GM19351 (cell line): ENCODE results near the gene TMEM269.

Experiments
- ATAC-seq: cut with Tn5 transposase; IDR thresholded peaks from one replicate; pipeline ENCODE4 v1.9.1; 2021; ENCODE audit warnings: mild to moderate bottlenecking, moderate library complexity; ENCODE audit not compliant: unreplicated experiment

TMEM269 gene

GRCh38 chr1:42817976-42818375 is 33.2 kb downstream of the TMEM269 start:
- ATAC-seq: no peak

GRCh38 chr1:42820813-42821212 is 36.0 kb downstream of the TMEM269 start:
- no peak for ATAC-seq

- ATAC-seq: no peak
Observed at GRCh38 chr1:42821690-42822089, 36.9 kb downstream of the TMEM269 start.

GRCh38 chr1:42822800-42823392 is 38.1 kb downstream of the TMEM269 start:
- no peak for ATAC-seq

GRCh38 chr1:42824481-42825035 is 39.8 kb downstream of the TMEM269 start:
- no peak for ATAC-seq

- no peak for ATAC-seq
Observed at GRCh38 chr1:42825036-42825851, 40.5 kb downstream of the TMEM269 start.

GRCh38 chr1:42830631-42831030 is 45.8 kb downstream of the TMEM269 start:
- ATAC-seq: no peak

GRCh38 chr1:42831273-42831672 is 46.5 kb downstream of the TMEM269 start:
- ATAC-seq: no peak

- no peak for ATAC-seq
Observed at GRCh38 chr1:42832641-42833240, 48.0 kb downstream of the TMEM269 start.

GRCh38 chr1:42833981-42834380 is 49.2 kb downstream of the TMEM269 start:
- no peak for ATAC-seq

- no peak for ATAC-seq
Observed at GRCh38 chr1:42834803-42835202, 50.0 kb downstream of the TMEM269 start.

GRCh38 chr1:42835422-42835821 is 50.6 kb downstream of the TMEM269 start:
- no peak for ATAC-seq

- ATAC-seq: no peak
Observed at GRCh38 chr1:42837709-42838108, 52.9 kb downstream of the TMEM269 start.

- ATAC-seq: no peak
Observed at GRCh38 chr1:42838482-42839190, 53.8 kb downstream of the TMEM269 start.

- ATAC-seq: no peak
Observed at GRCh38 chr1:42841010-42841409, 56.2 kb downstream of the TMEM269 start.

GRCh38 chr1:42841440-42842147 is 56.8 kb downstream of the TMEM269 start:
- no peak for ATAC-seq

GRCh38 chr1:42844592-42845140 is 59.9 kb downstream of the TMEM269 start:
- ATAC-seq: no peak

GRCh38 chr1:42845193-42845592 is 60.4 kb downstream of the TMEM269 start:
- ATAC-seq: no peak

- ATAC-seq: peak; percentile 18
Observed at GRCh38 chr1:42845866-42846256, 61.1 kb downstream of the TMEM269 start.
